Endodermal cell (in vitro differentiated cells): ENCODE results near the gene UHRF2. TPM values are rescaled to one million over a fixed set of nuclear protein-coding genes. Genes with fewer than 3 reads are reported as not detected.
"Not testable (repeated sequence)": the region's sequence is repeated elsewhere in the genome, so short reads cannot be mapped to it uniquely, and the experiment has no call there.

Experiments
- DNase-seq: peaks from one replicate; pipeline ENCODE4 v3.0.0-alpha.2; 2017
- H3K27ac ChIP-seq: 2 replicates; pipeline ENCODE4 v1.5.1; 2013; ENCODE audit warnings: mild to moderate bottlenecking, low read depth, low read length, moderate library complexity
- H3K27me3 ChIP-seq: 2 replicates; pipeline ENCODE4 v1.6.1; 2013; ENCODE audit warnings: mild to moderate bottlenecking, low read length, moderate library complexity; ENCODE audit not compliant: insufficient read depth, control insufficient read depth, poor library complexity, severe bottlenecking
- H3K36me3 ChIP-seq: 2 replicates; pipeline ENCODE4 v1.7.0; 2013; ENCODE audit warnings: mild to moderate bottlenecking, low read length, moderate library complexity; ENCODE audit not compliant: control insufficient read depth, insufficient read depth
- H3K4me1 ChIP-seq: one replicate; pipeline ENCODE4 v1.7.0; 2013; ENCODE audit warnings: low read length; ENCODE audit not compliant: control insufficient read depth, insufficient read depth
- H3K4me3 ChIP-seq: 2 replicates; pipeline ENCODE4 v1.5.1; 2013; ENCODE audit warnings: mild to moderate bottlenecking, low read length, moderate library complexity
- H3K9ac ChIP-seq: 2 replicates; pipeline ENCODE4 v1.6.1; 2013; ENCODE audit warnings: mild to moderate bottlenecking, low read length, moderate library complexity; ENCODE audit not compliant: poor library complexity, severe bottlenecking; ENCODE audit errors: extremely low read depth
- H3K9me3 ChIP-seq: 2 replicates; pipeline ENCODE4 v1.6.1; 2013; ENCODE audit warnings: mild to moderate bottlenecking, low read length, moderate library complexity; ENCODE audit not compliant: control insufficient read depth
- H3K27ac Mint-ChIP-seq: 2 replicates; pipeline ENCODE4 v1.8.0; 2020; ENCODE audit warnings: mixed read lengths
- H3K27me3 Mint-ChIP-seq: 2 replicates; pipeline ENCODE4 v1.8.0; 2021; ENCODE audit warnings: mild to moderate bottlenecking, mixed read lengths; ENCODE audit not compliant: insufficient read depth
- H3K36me3 Mint-ChIP-seq: 2 replicates; pipeline ENCODE4 v1.8.0; 2020; ENCODE audit warnings: low read depth, mixed read lengths
- H3K4me1 Mint-ChIP-seq: 2 replicates; pipeline ENCODE4 v1.8.0; 2020; ENCODE audit warnings: mixed read lengths
- H3K4me3 Mint-ChIP-seq: 2 replicates; pipeline ENCODE4 v1.8.0; 2020; ENCODE audit warnings: mild to moderate bottlenecking, moderate library complexity, mixed read lengths
- H3K9me3 Mint-ChIP-seq: 2 replicates; pipeline ENCODE4 v1.8.0; 2020; ENCODE audit warnings: mild to moderate bottlenecking, mixed read lengths
- CTCF ChIP-seq: fragments of 200-600 bp; sonication (generic); conservative IDR thresholded peaks from 2 replicates; pipeline ENCODE4 v1.5.0; 2021; ENCODE audit warnings: antibody characterized with exemption, mild to moderate bottlenecking
- WGBS, 2 experiments: methylation state at CpG; one replicate each; pipeline versions ENCODE4 v1.1.5 to v1.1.7; 2013; ENCODE audit warnings: missing lambda C conversion rate in 2 of 2, mixed read lengths in 1 of 2; ENCODE audit not compliant: insufficient coverage in 1 of 2, insufficient read length in 1 of 2; 5-methylcytosine and 5-hydroxymethylcytosine counted together
- total RNA-seq, 2 donors: library from RNA; stranded (reverse); fragmentation: NEBNext Ultra II Directional in 1 of 2; extraction: Animal tissue kit (Norgen Biotek cat#: 25700) in 1 of 2; gene quantifications; 2 replicates in 1 of 2; 3 replicates in 1 of 2; pipeline ENCODE4 v1.2.1, GENCODE V29; 2021

The UHRF2 gene
- total RNA-seq, 2 donors from 2014 or later: 69.4 to 83.2 TPM

GRCh38 chr9:6449645-6450044, 36.6 kb downstream of the UHRF2 start:
- Mint-ChIP-seq H3K27me3 (no peaks in the 10 kb centered on the region), H3K4me3 (no peak overlapping the region), H3K4me1 (peaks cover 44% of the 10 kb centered on the region), H3K36me3 (peaks cover 19% of the 10 kb centered on the region), H3K27ac (peak overlapping the region; percentile 82), H3K9me3 (no peaks in the 10 kb centered on the region)
- Histone ChIP-seq H3K27ac (no peak overlapping the region), H3K4me3 (peak overlapping the region; percentile 57), H3K9ac (peak overlapping the region; percentile 27), H3K36me3 (peaks cover 11% of the 10 kb centered on the region), H3K27me3 (no peaks in the 10 kb centered on the region), H3K4me1 (peaks cover 12% of the 10 kb centered on the region), H3K9me3 (no peaks in the 10 kb centered on the region)
- TF ChIP-seq CTCF: no peak
- DNase-seq: no peak

- Histone ChIP-seq H3K27me3 (no peaks in the 10 kb centered on the region), H3K9me3 (no peaks in the 10 kb centered on the region), H3K27ac (peak overlapping the region; percentile 16), H3K4me1 (peaks cover 12% of the 10 kb centered on the region), H3K9ac (peak overlapping the region; percentile 27), H3K4me3 (peak overlapping the region; percentile 57), H3K36me3 (peaks cover 10% of the 10 kb centered on the region)
- Mint-ChIP-seq H3K9me3 (peaks cover 2% of the 10 kb centered on the region), H3K27ac (peak overlapping the region; percentile 59), H3K36me3 (peaks cover 20% of the 10 kb centered on the region), H3K4me1 (peaks cover 44% of the 10 kb centered on the region), H3K4me3 (no peak overlapping the region), H3K27me3 (no peaks in the 10 kb centered on the region)
- TF ChIP-seq CTCF: no peak
- WGBS, 2 experiments: 88 to 100% methylated on average over 1 to 5 of the region's 5 CpGs
- DNase-seq: no peak
Observed at GRCh38 chr9:6450641-6451375, 37.8 kb downstream of the UHRF2 start.

- H3K9ac ChIP-seq, DNase-seq, H3K4me1 ChIP-seq, H3K4me3 Mint-ChIP-seq, H3K4me3 ChIP-seq, H3K27ac Mint-ChIP-seq, H3K9me3 Mint-ChIP-seq, H3K9me3 ChIP-seq, H3K27me3 Mint-ChIP-seq, H3K27ac ChIP-seq, H3K27me3 ChIP-seq: not testable (repeated sequence)
- peaks cover 13% of the 10 kb centered on the region for H3K36me3 ChIP-seq
- peaks cover 34% of the 10 kb centered on the region for H3K36me3 Mint-ChIP-seq
- 100% methylated on average over 3 to 4 of the region's 4 CpGs for WGBS, 2 experiments
- H3K4me1 Mint-ChIP-seq: peaks cover 20% of the 10 kb centered on the region
Observed at GRCh38 chr9:6455292-6455691, 42.3 kb downstream of the UHRF2 start.

- H3K27me3 Mint-ChIP-seq, H3K27ac ChIP-seq, H3K9ac ChIP-seq, H3K4me1 ChIP-seq, H3K27me3 ChIP-seq, H3K4me3 ChIP-seq, H3K9me3 ChIP-seq, H3K4me3 Mint-ChIP-seq, H3K9me3 Mint-ChIP-seq, DNase-seq, H3K27ac Mint-ChIP-seq, H3K4me1 Mint-ChIP-seq: not testable (repeated sequence)
- 73 to 98% methylated on average over 2 of the region's 4 CpGs for WGBS, 2 experiments
- H3K36me3 Mint-ChIP-seq: peaks cover 40% of the 10 kb centered on the region
- H3K36me3 ChIP-seq: peaks cover 26% of the 10 kb centered on the region
Observed at GRCh38 chr9:6458704-6459103, 45.7 kb downstream of the UHRF2 start.
